Stimulated activated CD4-positive, alpha-beta T cell treated with anti-CD3 and anti-CD28 coated beads, Interleukin-1b, Interleukin-23, amount 100 ng/mL, for 1 hour (primary cell): ENCODE data around the gene ZMPSTE24.

Experiments used
- DNase-seq, 2 donors: peaks; one replicate each; pipeline ENCODE4 v3.0.0-alpha.2; 2020; ENCODE audit warnings: low read depth in 2 of 2

The ZMPSTE24 gene

GRCh38 chr1:40303790-40304189, 45.8 kb downstream of the ZMPSTE24 start:
- DNase-seq: no peak

GRCh38 chr1:40305451-40305850, 47.4 kb downstream of the ZMPSTE24 start:
- no peak for DNase-seq

- no peak for DNase-seq
Observed at GRCh38 chr1:40305871-40306270, 47.8 kb downstream of the ZMPSTE24 start.

- no peak for DNase-seq
Observed at GRCh38 chr1:40306296-40306695, 48.3 kb downstream of the ZMPSTE24 start.

- DNase-seq: no peak
Observed at GRCh38 chr1:40307186-40307585, 49.1 kb downstream of the ZMPSTE24 start.

GRCh38 chr1:40308036-40308727, 50.1 kb downstream of the ZMPSTE24 start:
- no peak for DNase-seq

- no peak for DNase-seq
Observed at GRCh38 chr1:40309374-40310128, 51.5 kb downstream of the ZMPSTE24 start.

- DNase-seq: no peak
Observed at GRCh38 chr1:40310129-40310461, 52.1 kb downstream of the ZMPSTE24 start.

GRCh38 chr1:40310983-40311642, 53.1 kb downstream of the ZMPSTE24 start:
- no peak for DNase-seq

GRCh38 chr1:40311692-40312091, 53.7 kb downstream of the ZMPSTE24 start:
- DNase-seq: no peak

GRCh38 chr1:40312238-40313205, 54.5 kb downstream of the ZMPSTE24 start:
- DNase-seq: no peak

- no peak for DNase-seq
Observed at GRCh38 chr1:40313329-40313957, 55.4 kb downstream of the ZMPSTE24 start.

- DNase-seq: no peak
Observed at GRCh38 chr1:40313958-40314720, 56.1 kb downstream of the ZMPSTE24 start.

GRCh38 chr1:40314721-40315238, 56.7 kb downstream of the ZMPSTE24 start:
- no peak for DNase-seq

- peak; percentile 68 to 70 for DNase-seq
Observed at GRCh38 chr1:40315239-40315794, 57.3 kb downstream of the ZMPSTE24 start.

- DNase-seq: no peak
Observed at GRCh38 chr1:40315795-40316594, 58.0 kb downstream of the ZMPSTE24 start.

GRCh38 chr1:40316595-40317393, 58.8 kb downstream of the ZMPSTE24 start, which contains the start of gene COL9A2:
TSS of gene COL9A2 (minus strand) at chr1:40317286. CDS start at chr1:40317197, 89 bp downstream.
- peak; percentile 21 to 22 for DNase-seq
